ENCODE data around the gene LCE3E. TPM values are rescaled to one million over a fixed set of nuclear protein-coding genes. Genes with fewer than 3 reads are reported as not detected.
"Not testable (repeated sequence)": the region's sequence is repeated elsewhere in the genome, so short reads cannot be mapped to it uniquely, and the experiment has no call there.

LCE3E gene
- total RNA-seq, 1 experiment from 2014 or later = not detected

DNA sequence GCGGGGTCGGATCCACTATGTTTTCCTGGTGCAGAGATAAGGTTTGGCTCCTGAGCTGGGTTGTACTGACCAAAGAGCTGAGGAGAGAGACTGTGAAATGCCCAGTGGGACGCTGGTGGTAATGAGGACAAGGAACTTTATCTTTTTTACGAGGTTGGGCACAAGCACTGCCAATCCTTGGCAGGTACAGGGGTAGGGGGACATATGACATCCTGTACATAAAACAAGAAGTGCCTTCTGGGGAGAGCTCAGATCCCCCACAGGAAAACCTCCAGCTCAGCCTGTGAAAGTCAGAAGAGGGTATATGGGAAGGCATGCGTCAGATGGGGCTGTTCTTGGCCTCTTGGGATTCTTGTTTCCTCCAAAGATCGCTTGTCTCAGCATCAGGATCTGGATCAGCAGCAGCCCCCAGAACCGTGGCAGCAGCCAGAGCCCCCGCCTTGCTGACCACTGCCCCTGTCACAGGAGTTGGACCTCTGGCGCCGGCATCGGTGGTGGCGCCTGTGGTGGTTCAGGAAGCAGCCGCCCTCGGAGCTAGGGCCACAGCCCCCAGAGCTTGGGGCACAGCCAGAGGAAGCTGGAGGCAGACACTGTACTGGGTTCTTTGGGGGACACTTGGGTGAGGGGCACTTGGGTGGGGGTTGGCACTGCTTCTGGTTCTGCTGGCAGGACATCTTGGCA is 905 bp downstream of the LCE3E start (continued):
- TF ChIP-seq, protein P1, sequence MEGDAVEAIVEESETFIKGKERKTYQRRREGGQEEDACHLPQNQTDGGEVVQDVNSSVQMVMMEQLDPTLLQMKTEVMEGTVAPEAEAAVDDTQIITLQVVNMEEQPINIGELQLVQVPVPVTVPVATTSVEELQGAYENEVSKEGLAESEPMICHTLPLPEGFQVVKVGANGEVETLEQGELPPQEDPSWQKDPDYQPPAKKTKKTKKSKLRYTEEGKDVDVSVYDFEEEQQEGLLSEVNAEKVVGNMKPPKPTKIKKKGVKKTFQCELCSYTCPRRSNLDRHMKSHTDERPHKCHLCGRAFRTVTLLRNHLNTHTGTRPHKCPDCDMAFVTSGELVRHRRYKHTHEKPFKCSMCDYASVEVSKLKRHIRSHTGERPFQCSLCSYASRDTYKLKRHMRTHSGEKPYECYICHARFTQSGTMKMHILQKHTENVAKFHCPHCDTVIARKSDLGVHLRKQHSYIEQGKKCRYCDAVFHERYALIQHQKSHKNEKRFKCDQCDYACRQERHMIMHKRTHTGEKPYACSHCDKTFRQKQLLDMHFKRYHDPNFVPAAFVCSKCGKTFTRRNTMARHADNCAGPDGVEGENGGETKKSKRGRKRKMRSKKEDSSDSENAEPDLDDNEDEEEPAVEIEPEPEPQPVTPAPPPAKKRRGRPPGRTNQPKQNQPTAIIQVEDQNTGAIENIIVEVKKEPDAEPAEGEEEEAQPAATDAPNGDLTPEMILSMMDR (IDR thresholded peaks at IDR 0.05 in 2 of 3, conservative IDR thresholded peaks at IDR 0.05 in 1 of 3; ENCODE audit: borderline replicate concordance in 1 of 3, insufficient read depth in 1 of 3, low read depth in 2 of 3, low read length in 2 of 3) = no peak
- no peak for TF ChIP-seq EZH2phosphoT487 (IDR thresholded peaks at IDR 0.05; ENCODE audit: borderline replicate concordance)

DNA sequence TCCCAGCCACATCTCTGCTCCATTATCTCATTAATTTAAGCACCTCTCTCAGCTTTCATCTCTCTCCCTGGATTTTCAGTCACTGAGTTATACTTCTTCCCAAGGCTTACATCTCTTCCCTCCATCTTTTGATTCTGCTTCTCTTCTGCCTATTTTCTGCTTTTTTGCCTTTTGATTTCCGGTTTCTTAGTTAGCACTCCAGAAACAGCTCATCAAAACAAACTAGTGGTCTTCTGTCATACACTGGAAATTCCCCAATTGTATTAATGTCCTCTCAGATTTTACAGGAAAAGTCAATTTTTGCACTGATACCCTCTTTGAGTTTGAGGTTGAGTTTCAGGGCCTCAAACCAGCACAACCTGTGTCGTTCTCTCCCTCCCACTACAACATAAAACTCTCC is 1.5 kb downstream of the LCE3E start:
- Histone ChIP-seq H3K4me3 (replicated peaks in 1 of 2; ENCODE audit: low read depth in 1 of 2, low read length in 2 of 2) (no peak overlapping the region), H3K4me1 (ENCODE audit: control insufficient read depth in 1 of 2, insufficient read depth in 2 of 2, low read length in 2 of 2) (no peaks in the 10 kb centered on the region), H3K27me3 (ENCODE audit: insufficient read depth, low read length) (peaks cover 5% of the 10 kb centered on the region), H2AFZ (ENCODE audit: low read depth, low read length, poor library complexity, severe bottlenecking) (no peak overlapping the region), H3K9me3 (ENCODE audit: control insufficient read depth in 1 of 2, insufficient read depth in 1 of 2, low read depth in 1 of 2, low read length in 2 of 2) (no peaks in the 10 kb centered on the region), H3K9me2 (ENCODE audit: insufficient read depth) (no peaks in the 10 kb centered on the region), H3K79me2 (ENCODE audit: insufficient read depth, low read length) (no peaks in the 10 kb centered on the region), H4K20me1 (ENCODE audit: insufficient read depth) (no peaks in the 10 kb centered on the region), H3K36me3 (ENCODE audit: control insufficient read depth in 1 of 2, insufficient read depth in 2 of 2, low read length in 2 of 2) (no peaks in the 10 kb centered on the region), H3K4me2 (ENCODE audit: low read length) (no peak overlapping the region), H3K27ac (ENCODE audit: low read depth, low read length) (no peak overlapping the region), H3K9ac (ENCODE audit: low read length) (no peak overlapping the region)
- ChIA-PET RAD21 (ENCODE audit: low non-redundant PET in 1 of 2, low total read pairs in 2 of 2, uncharacterized antibody in 2 of 2, unreplicated experiment in 2 of 2) (no interaction called here), POLR2A (no interaction called here), CTCF (no interaction called here)
- intact Hi-C loops (cut with micrococcal nuclease) = no loop called here
- DNase-seq (ENCODE audit: low read depth, low spot score) (no peak), ATAC-seq (no peak)
- no TSS peak for BruUV-seq (replicated peaks)
- TF ChIP-seq JUND (IDR thresholded peaks at IDR 0.05) (no peak), SP1 (IDR thresholded peaks at IDR 0.05; ENCODE audit: low read depth) (no peak), ELF1 (IDR thresholded peaks at IDR 0.05; ENCODE audit: borderline replicate concordance, low read depth) (no peak), SRF (IDR thresholded peaks at IDR 0.05; ENCODE audit: low read depth) (no peak), CEBPB (IDR thresholded peaks at IDR 0.05; ENCODE audit: low read depth) (no peak), FOSL1 (IDR thresholded peaks at IDR 0.05; ENCODE audit: low read depth) (no peak), EZH2phosphoT487 (IDR thresholded peaks at IDR 0.05; ENCODE audit: borderline replicate concordance) (no peak), RAD21 (IDR thresholded peaks at IDR 0.05; ENCODE audit: low read depth) (no peak), ZNF274 (IDR thresholded peaks at IDR 0.05; ENCODE audit: low read depth, low read length) (no peak)
- TF ChIP-seq, protein P2, sequence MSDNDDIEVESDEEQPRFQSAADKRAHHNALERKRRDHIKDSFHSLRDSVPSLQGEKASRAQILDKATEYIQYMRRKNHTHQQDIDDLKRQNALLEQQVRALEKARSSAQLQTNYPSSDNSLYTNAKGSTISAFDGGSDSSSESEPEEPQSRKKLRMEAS (IDR thresholded peaks at IDR 0.05) = no peak
- TF ChIP-seq, protein P3, sequence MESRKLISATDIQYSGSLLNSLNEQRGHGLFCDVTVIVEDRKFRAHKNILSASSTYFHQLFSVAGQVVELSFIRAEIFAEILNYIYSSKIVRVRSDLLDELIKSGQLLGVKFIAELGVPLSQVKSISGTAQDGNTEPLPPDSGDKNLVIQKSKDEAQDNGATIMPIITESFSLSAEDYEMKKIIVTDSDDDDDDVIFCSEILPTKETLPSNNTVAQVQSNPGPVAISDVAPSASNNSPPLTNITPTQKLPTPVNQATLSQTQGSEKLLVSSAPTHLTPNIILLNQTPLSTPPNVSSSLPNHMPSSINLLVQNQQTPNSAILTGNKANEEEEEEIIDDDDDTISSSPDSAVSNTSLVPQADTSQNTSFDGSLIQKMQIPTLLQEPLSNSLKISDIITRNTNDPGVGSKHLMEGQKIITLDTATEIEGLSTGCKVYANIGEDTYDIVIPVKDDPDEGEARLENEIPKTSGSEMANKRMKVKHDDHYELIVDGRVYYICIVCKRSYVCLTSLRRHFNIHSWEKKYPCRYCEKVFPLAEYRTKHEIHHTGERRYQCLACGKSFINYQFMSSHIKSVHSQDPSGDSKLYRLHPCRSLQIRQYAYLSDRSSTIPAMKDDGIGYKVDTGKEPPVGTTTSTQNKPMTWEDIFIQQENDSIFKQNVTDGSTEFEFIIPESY (IDR thresholded peaks at IDR 0.05; ENCODE audit: extremely low read depth, insufficient replicate concordance, low read length) = no peak

DNA sequence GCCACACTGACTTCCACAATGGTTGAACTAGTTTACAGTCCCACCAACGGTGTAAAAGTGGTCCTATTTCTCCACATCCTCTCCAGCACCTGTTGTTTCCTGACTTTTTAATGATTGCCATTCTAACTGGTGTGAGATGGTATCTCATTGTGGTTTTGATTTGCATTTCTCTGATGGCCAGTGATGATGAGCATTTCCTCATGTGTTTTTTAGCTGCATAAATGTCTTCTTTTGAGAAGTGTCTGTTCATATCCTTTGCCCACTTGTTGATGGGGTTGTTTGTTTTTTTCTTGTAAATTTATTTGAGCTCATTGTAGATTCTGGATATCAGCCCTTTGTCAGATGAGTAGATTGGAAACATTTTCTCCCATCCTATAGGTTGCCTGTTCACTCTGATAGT is 18.2 kb downstream of the LCE3E start:
- RAD21 ChIA-PET (ENCODE audit: low non-redundant PET in 1 of 2, low total read pairs in 2 of 2, uncharacterized antibody in 2 of 2, unreplicated experiment in 2 of 2); H3K4me3 ChIP-seq (replicated peaks in 1 of 2; ENCODE audit: low read depth in 1 of 2, low read length in 2 of 2); intact Hi-C loops (cut with micrococcal nuclease); BruUV-seq (replicated peaks); H2AFZ ChIP-seq (ENCODE audit: low read depth, low read length, poor library complexity, severe bottlenecking); CTCF ChIA-PET; H3K27me3 ChIP-seq (ENCODE audit: insufficient read depth, low read length); H3K4me1 ChIP-seq (ENCODE audit: control insufficient read depth in 1 of 2, insufficient read depth in 2 of 2, low read length in 2 of 2); H3K79me2 ChIP-seq (ENCODE audit: insufficient read depth, low read length); DNase-seq (ENCODE audit: low read depth, low spot score); H4K20me1 ChIP-seq (ENCODE audit: insufficient read depth); POLR2A ChIA-PET; H3K27ac ChIP-seq (ENCODE audit: low read depth, low read length); ATAC-seq; H3K36me3 ChIP-seq (ENCODE audit: control insufficient read depth in 1 of 2, insufficient read depth in 2 of 2, low read length in 2 of 2); H3K9me3 ChIP-seq (ENCODE audit: control insufficient read depth in 1 of 2, insufficient read depth in 1 of 2, low read depth in 1 of 2, low read length in 2 of 2); H3K4me2 ChIP-seq (ENCODE audit: low read length); H3K9me2 ChIP-seq (ENCODE audit: insufficient read depth); H3K9ac ChIP-seq (ENCODE audit: low read length): not testable (repeated sequence)

All from HCT116 (cell line).